Measurements from ENCODE around the gene CITED2.

GRCh38 chr6:139341060-139341459 is 33.4 kb downstream of the CITED2 start:
- no peak for TF ChIP-seq POLR2AphosphoS5 (IDR thresholded peaks at IDR 0.05; ENCODE audit: borderline replicate concordance, low read depth, low read length)
- TF ChIP-seq EZH2 (IDR thresholded peaks at IDR 0.05): no peak
- no peak for TF ChIP-seq FOXP2 (optimal IDR thresholded peaks at IDR 0.05; ENCODE audit: control extremely low read depth, extremely low read length, insufficient read depth)

Data from SK-N-MC (cell line).